Mesothelial cell of epicardium (in vitro differentiated cells): ENCODE measurements around the gene DDIT4. TPM values are rescaled to one million over a fixed set of nuclear protein-coding genes. Genes with fewer than 3 reads are reported as not detected.

Experiments
- DNase-seq, 2 experiments: peaks; one replicate each; pipeline ENCODE4 v3.0.0; 2021; ENCODE audit warnings: low spot score in 2 of 2; ENCODE audit not compliant: unreplicated experiment in 2 of 2
- H3K27ac Mint-ChIP-seq: 2 replicates; pipeline ENCODE4 v1.8.0; 2021; ENCODE audit warnings: mixed read lengths
- H3K27me3 Mint-ChIP-seq: 2 replicates; pipeline ENCODE4 v1.8.0; 2021; ENCODE audit warnings: low read depth, mixed read lengths
- H3K36me3 Mint-ChIP-seq: 2 replicates; pipeline ENCODE4 v1.8.0; 2021; ENCODE audit warnings: mixed read lengths
- H3K4me1 Mint-ChIP-seq: 2 replicates; pipeline ENCODE4 v1.8.0; 2021; ENCODE audit warnings: mixed read lengths
- H3K4me3 Mint-ChIP-seq: 2 replicates; pipeline ENCODE4 v1.8.0; 2021; ENCODE audit warnings: mild to moderate bottlenecking, moderate library complexity, mixed read lengths
- H3K9me3 Mint-ChIP-seq: 2 replicates; pipeline ENCODE4 v1.8.0; 2021; ENCODE audit warnings: mixed read lengths
- CTCF ChIP-seq: fragments of 200-600 bp; sonication (generic); IDR thresholded peaks from one replicate; pipeline ENCODE4 v1.5.0; 2021; ENCODE audit warnings: antibody characterized with exemption; ENCODE audit not compliant: unreplicated experiment
- total RNA-seq: library from RNA; stranded (reverse); gene quantifications from 3 replicates; pipeline ENCODE4 v1.2.1, GENCODE V29; 2021

Gene DDIT4
- total RNA-seq, 1 donor from 2014 or later = 61.9 TPM

GRCh38 chr10:72314263-72314662, 40.5 kb downstream of the DDIT4 start:
- no peaks in the 10 kb centered on the region for H3K36me3 Mint-ChIP-seq
- TF ChIP-seq CTCF = no peak
- no peaks in the 10 kb centered on the region for H3K27me3 Mint-ChIP-seq
- DNase-seq = no peak
- no peaks in the 10 kb centered on the region for H3K9me3 Mint-ChIP-seq
- H3K4me1 Mint-ChIP-seq = peaks cover 34% of the 10 kb centered on the region
- no peak overlapping the region for H3K4me3 Mint-ChIP-seq
- no peak overlapping the region for H3K27ac Mint-ChIP-seq

- H3K27me3 Mint-ChIP-seq = no peaks in the 10 kb centered on the region
- TF ChIP-seq CTCF = no peak
- peak overlapping the region; percentile 20 for H3K27ac Mint-ChIP-seq
- H3K36me3 Mint-ChIP-seq = no peaks in the 10 kb centered on the region
- H3K9me3 Mint-ChIP-seq = no peaks in the 10 kb centered on the region
- peaks cover 32% of the 10 kb centered on the region for H3K4me1 Mint-ChIP-seq
- no peak overlapping the region for H3K4me3 Mint-ChIP-seq
- DNase-seq = no peak
These were observed 41.3 kb downstream of the DDIT4 start for GRCh38 chr10:72315054-72315453.

DNA sequence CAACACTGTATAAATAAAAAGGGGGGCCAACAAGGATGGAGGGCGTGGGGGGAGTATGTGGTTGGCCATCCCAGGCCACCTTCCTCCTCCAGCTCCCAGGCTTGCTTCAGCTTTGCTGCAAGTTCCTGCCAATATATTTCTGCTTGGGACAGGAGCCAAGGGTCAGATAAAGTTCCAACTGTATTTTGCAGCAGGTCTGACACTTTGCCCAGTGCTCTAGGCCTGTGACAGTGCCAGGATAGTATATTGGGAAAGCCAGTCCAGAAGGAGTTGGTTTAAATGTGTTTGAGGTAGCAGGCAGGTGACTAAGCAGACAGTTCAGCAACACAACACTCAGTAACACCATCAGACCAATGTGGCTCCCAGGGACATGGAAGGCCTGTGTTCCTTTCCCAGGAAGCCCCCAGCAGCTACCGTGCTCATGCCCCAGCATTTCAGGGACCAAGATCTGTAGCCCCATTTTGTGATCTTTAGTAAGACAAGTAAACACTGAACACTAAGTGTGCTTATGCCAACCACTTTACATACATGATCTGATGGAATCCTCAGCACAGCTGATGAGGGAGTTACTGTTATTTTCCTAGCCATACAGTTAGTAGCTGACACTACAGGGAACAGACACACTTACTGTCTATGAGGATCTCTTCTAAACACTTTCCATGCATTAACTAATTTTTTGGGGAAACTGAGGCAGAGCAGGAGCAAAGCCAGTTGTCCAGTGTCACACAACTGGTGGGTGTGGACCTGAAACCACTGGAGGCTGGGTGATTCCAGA, 42.1 kb downstream of the DDIT4 start:
- H3K4me3 Mint-ChIP-seq = no peak overlapping the region
- no peak for TF ChIP-seq CTCF
- H3K27me3 Mint-ChIP-seq = no peaks in the 10 kb centered on the region
- peak overlapping the region; percentile 52 for H3K27ac Mint-ChIP-seq
- no peaks in the 10 kb centered on the region for H3K36me3 Mint-ChIP-seq
- H3K4me1 Mint-ChIP-seq = peaks cover 32% of the 10 kb centered on the region
- H3K9me3 Mint-ChIP-seq = no peaks in the 10 kb centered on the region
- DNase-seq = no peak

GRCh38 chr10:72316386-72316700, 42.6 kb downstream of the DDIT4 start:
- Mint-ChIP-seq H3K4me3 (no peak overlapping the region), H3K9me3 (no peaks in the 10 kb centered on the region), H3K27me3 (no peaks in the 10 kb centered on the region), H3K4me1 (peaks cover 34% of the 10 kb centered on the region), H3K36me3 (no peaks in the 10 kb centered on the region), H3K27ac (peak overlapping the region; percentile 52)
- DNase-seq = no peak
- TF ChIP-seq CTCF = no peak

DNA sequence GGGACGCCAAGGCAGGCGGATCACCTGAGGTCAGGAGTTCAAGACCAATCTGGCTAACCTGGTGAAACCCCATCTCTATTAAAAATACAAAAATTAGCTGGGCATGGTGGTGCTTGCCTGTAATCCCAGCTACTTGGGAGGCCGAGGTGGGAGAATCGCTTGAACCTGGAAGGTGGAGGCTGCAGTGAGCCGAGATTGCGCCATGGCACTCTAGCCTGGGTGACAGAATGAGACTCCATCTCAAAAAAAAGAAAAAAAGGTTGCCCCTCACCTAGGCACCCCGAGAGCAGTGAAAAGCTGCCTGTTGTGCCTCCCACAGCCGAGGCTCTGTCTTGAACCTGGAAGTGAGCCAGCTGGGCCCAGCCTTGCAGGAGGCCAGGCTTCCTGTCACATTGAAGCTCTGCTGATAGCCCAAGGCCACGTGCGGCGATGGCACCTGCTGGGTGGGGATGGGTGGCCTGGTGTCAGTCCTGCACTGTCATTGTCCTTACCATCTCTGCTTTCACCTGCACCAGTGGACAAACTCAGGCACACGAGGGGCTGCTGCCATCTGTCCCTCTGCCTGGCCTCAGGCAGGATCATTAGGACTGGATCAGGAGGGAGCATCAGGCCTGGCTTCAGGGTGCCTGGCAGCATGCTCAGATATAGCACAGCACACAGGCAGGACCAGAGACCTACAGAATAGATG, 43.2 kb downstream of the DDIT4 start:
- H3K4me1 Mint-ChIP-seq = peaks cover 35% of the 10 kb centered on the region
- H3K9me3 Mint-ChIP-seq = no peaks in the 10 kb centered on the region
- H3K27me3 Mint-ChIP-seq = no peaks in the 10 kb centered on the region
- no peak for DNase-seq
- H3K36me3 Mint-ChIP-seq = no peaks in the 10 kb centered on the region
- H3K4me3 Mint-ChIP-seq = no peak overlapping the region
- TF ChIP-seq CTCF = no peak
- H3K27ac Mint-ChIP-seq = no peak overlapping the region
